Bone marrow (tissue), 2 donors: ENCODE results near the gene AMMECR1.
"Not testable (repeated sequence)": the region's sequence is repeated elsewhere in the genome, so short reads cannot be mapped to it uniquely, and the experiment has no call there.

Experiments
- DNase-seq, 2 donors: peaks; one replicate each; lab custom pipeline; 2025; lab: John Stamatoyannopoulos, UW

AMMECR1 gene

GRCh38 chrX:110258552-110258951, 59.3 kb downstream of the AMMECR1 start:
- no peak for DNase-seq

GRCh38 chrX:110257889-110258288, 60.0 kb downstream of the AMMECR1 start:
- DNase-seq: no peak

DNA sequence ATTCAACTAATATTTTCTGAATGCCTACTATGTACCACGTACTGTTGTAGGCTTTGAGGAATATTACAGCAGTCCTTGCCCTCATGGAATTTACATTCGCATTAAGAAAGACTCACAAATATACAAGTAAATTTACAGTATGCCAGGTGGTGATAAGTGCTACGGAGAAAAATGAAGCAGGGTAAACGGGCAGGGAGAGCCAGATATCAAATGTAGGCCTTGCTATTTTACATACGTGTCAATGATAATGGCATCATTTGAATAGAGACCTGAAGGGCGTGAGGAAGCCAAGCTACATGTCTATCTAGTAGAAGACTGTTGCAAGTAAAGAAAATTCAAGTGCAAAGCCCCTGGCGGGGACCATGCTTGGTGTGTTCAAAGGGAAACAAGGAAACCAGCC, 65.2 kb downstream of the AMMECR1 start:
- no peak for DNase-seq

- no peak for DNase-seq
These were observed 65.9 kb downstream of the AMMECR1 start for GRCh38 chrX:110251961-110252360.

GRCh38 chrX:110251526-110251925, 66.4 kb downstream of the AMMECR1 start:
- DNase-seq: no peak

DNA sequence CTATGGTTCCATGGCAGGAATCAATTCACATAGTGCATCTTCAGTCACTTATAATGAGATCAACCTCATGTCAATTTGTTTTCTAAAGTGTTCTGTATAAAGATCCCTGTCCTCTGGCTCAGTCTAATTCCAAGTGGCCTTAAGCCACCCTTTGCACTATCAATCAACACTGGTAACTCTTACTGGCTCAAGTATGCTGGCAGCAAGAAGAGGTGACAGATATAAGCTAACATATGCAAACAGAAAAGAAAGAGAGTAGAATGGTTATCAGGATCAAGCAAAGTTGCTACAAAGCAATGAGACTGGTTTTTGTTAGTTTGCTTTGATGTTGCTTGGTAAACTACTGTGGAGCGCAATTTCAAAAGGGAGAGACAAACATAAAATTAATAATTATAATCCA, 67.0 kb downstream of the AMMECR1 start:
- DNase-seq: no peak

DNA sequence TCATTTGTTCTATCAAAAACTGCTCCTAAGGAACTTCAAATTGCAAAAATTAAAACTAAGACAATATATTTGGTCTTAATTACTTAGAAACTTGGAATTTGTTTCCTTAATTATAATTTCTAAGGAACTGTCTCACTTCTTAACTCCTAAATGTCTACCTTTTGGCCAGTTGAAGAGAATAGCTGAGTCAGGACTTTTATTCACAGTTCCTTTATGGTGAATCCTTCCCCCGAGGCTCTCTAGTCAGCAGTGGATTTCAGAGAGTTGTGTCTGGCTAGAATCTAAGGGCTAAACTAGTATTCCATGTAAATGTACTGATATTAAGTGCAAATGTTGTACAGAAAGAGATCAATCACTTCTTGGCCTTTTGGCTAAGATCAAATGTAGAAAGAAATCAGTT, 69.3 kb downstream of the AMMECR1 start:
- no peak for DNase-seq

- DNase-seq: no peak
These were observed 72.9 kb downstream of the AMMECR1 start for GRCh38 chrX:110245011-110245410.

DNA sequence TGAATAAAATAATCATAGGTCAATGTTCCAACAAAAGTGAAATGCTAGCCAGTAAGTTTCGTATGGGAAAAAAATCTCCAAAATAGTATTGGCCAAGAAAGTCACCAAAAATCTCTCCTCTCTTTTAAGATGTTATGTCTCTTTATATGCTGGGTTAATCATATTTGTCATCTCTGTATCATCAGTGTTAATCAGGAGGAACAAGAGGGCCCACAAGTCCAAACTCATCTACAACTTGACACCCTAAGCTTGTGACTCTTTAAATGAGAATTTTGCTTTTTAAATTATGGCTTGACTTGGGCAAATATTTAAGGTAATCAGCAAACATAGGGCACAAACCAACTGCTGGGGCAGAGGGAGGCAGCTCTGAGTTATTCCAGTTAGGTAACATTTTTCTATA, 75.5 kb downstream of the AMMECR1 start:
- DNase-seq: no peak

DNA sequence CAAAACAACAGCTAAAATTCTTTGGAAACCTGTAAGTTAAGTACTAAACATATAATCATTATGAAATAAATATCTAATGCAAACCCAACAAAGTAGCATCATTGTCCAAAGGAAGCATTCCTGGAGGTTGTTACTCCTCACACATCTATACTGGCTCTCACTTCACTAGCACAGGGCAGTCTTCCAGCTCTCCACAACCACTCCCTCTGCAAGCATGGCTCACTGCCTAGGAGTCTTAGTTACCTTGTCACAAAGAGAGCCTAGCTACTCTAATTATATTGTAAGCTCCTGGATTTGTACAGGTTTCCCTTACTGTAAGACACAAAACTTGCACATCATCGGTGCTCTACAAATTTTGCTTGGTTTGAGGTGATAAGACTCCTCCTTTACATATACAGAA, 76.1 kb downstream of the AMMECR1 start:
- DNase-seq: no peak

DNA sequence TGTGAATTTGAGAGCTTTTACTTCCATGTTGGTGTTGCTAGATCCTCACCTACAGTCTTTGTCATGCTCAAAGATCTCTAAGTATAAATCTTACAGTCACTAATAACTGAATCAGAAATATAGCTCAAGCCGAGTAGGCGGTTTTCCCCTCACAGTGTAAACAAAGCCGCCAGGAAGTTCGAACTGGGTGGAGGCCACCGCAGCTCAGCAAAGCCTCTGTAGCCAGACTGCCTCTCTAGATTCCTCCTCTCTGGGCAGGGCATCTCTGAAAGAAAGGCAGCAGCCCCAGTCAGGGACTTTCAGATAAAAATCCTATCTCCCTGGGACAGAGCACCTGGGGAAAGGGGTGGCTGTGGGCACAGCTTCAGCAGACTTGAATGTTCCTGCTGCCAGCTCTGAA, 79.6 kb downstream of the AMMECR1 start:
- not testable (repeated sequence) for DNase-seq

GRCh38 chrX:110231485-110231884, 86.4 kb downstream of the AMMECR1 start:
- not testable (repeated sequence) for DNase-seq

GRCh38 chrX:110229497-110230111, 88.3 kb downstream of the AMMECR1 start:
- not testable (repeated sequence) for DNase-seq

DNA sequence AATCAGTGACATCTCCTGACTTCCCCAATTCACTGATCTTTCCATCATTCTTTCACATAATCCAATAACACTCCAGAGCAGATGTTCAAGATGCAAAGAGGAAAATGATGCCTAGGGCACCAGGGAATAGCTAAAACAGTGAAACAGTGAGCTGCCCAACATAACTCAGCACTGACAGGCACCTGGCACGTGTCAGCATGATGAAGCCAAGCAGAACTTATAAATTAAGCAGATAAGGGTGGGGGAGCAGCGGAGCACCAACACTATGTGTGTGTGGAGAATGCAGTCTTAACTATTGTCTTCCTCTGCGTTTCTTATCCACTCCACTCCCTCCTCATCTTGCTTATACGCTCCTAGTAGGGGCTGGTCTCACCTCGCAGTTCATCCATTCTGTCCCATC, 89.4 kb downstream of the AMMECR1 start:
- DNase-seq: no peak

DNA sequence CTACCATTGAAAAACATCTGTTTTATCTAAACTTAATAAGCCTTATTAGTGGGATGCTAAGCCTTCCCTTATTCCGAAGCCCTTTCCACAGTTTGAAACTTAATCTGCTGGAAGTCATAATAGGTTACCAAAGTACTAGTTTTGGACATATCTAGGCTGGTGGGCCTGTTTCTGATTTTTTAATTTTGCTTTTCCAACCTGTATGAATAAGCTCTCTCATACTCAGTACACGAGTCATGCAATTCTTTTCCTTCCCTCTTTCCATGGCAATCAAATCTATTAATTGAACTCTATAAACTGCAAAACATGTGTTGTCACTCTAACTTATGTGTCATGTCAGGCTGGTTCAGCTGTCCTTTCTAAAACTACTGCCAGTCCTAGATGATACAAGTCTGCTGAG, 91.0 kb downstream of the AMMECR1 start:
- no peak for DNase-seq

GRCh38 chrX:110224926-110225617, 92.8 kb downstream of the AMMECR1 start:
- DNase-seq: no peak

- no peak for DNase-seq
These were observed 95.2 kb downstream of the AMMECR1 start for GRCh38 chrX:110222497-110223257.

DNA sequence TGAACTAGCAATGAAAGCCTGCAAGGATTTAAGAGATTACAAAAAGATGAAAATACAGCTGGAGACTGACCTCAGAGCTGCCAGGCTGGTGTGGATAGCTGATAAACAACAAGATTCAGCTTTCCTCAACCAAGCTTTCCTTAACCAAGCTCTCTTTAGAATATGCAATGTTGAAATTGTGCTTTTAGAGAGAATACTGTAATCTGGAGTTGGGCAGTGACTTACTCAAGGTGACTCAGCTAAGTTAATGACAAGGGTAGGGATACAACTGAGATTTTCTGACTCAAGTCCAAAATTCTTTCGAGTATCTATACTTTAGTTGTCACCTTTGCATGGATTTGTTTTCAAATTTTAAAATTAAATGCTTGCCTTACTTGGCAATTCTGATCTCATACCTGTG, 98.0 kb downstream of the AMMECR1 start:
- no peak for DNase-seq

DNA sequence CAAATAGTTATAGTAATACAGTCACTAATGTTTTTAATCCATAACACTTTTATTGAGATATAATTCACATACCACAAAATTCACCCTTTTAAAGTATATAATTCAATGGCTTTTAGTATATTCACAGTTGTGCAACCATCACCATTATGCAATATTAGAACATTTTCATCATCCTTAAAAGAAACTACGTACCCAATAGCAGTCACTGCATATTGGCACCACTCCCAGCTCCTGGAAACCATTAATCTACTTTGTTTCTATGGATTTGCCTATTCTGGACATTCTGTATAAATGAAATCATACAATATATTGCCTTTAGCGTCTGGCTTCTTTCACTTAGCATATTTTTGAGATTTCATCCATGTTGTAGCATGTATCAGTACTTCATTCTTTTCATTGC, 99.3 kb downstream of the AMMECR1 start:
- DNase-seq: no peak

GRCh38 chrX:110216027-110216426, 101.9 kb downstream of the AMMECR1 start:
- no peak for DNase-seq

DNA sequence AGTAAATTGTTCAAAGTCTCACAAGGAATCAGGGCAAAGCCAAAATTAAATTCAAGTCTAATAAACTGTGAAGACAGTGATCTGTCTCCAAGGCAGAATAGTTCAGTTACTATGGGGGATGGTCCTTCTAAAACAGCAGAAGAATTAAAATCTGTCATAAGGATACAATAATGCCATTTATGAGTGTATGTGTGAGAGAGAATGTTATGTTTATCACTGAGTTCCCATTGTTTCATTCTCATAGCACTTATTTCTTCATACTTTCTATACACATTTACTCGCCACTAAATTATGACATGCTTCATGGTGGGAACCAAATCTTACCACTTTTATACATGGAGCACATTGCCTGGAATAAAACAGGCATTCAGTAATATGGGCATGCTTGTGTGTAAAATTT, 102.5 kb downstream of the AMMECR1 start:
- no peak for DNase-seq

DNA sequence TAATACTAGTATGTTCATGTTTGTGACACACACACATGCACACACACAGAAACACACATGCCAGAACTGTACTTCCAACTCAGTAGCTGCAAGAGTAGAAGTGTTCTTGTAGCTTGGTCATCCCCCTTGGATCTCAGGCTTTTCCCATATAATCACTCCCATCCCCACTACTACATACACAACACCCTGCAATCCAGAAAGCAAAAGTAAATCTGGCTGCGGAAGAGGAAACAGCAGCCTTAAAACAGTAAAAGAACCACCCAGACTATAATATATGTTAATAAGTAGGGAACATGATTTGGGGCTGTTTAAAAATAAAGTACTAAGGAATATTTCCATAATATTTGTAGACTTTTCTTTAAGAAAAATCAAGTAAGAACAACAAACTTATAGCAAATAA, 103.2 kb downstream of the AMMECR1 start:
- DNase-seq: no peak

DNA sequence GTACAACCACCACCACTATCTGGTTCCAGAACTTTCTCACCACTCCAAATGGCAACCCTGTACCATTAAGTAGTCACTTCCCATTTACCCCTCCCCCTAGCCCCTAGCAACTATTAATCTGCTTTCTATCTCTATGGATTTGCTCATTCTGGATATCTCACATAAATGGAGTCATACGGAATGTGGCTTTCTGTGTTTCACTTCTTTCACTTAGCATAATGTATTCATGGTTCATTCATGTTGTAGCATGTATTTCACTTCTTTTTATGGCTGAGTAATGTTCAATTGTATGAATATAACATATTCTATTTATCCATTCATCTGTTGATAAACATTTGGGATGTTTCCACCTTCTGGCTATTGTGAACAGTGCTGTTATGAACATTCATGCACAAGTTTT, 104.7 kb downstream of the AMMECR1 start:
- DNase-seq: no peak
